Posterior cingulate gyrus (tissue), 11 donors: Measurements from ENCODE around the gene CTSG.
"Not testable (repeated sequence)": the region's sequence is repeated elsewhere in the genome, so short reads cannot be mapped to it uniquely, and the experiment has no call there.

ENCODE experiments used
- DNase-seq, 10 donors: peaks; one replicate each; pipeline versions ENCODE4 v3.0.0 to v3.0.0-alpha.2; 2020 to 2021; ENCODE audit warnings: mixed read lengths in 3 of 10
- intact Hi-C: fragments of 100-400 bp; cut with DNase I; formaldehyde crosslinking; loops from one replicate; pipeline ENCODE4 v1.15.1; 2023

Gene CTSG

GRCh38 chr14:24576182-24576581 lies at the start of gene CTSG:
TSS of gene CTSG (minus strand) at chr14:24576250. CDS start at chr14:24576223, 27 bp downstream.
- intact Hi-C loops, result no loop called here
- DNase-seq, result no peak

- intact Hi-C loops, result no loop called here
- no peak for DNase-seq
These were observed 37.7 kb upstream of the CTSG start for GRCh38 chr14:24613747-24614146.

- DNase-seq, result no peak
- intact Hi-C loops, result no loop called here
These were observed 37.2 kb upstream of the CTSG start for GRCh38 chr14:24613241-24613640.

GRCh38 chr14:24612196-24612595 lies 36.1 kb upstream of the CTSG start:
- intact Hi-C loops, result no loop called here
- DNase-seq, result no peak

GRCh38 chr14:24609655-24610344 lies 33.8 kb upstream of the CTSG start, which contains the start of gene GZMH:
TSS of gene GZMH (minus strand) at chr14:24609685. CDS start at chr14:24609613, 72 bp downstream.
- intact Hi-C loops, result no loop called here

GRCh38 chr14:24607635-24608514 lies 31.8 kb upstream of the CTSG start:
- DNase-seq, result no peak
- intact Hi-C loops, result no loop called here

More at GRCh38 chr14:24609655-24610344, 33.8 kb upstream of the CTSG start, which contains the start of gene GZMH:
- DNase-seq, result no peak

GRCh38 chr14:24607081-24607480 lies 31.0 kb upstream of the CTSG start:
- no peak for DNase-seq
- intact Hi-C loops, result no loop called here

GRCh38 chr14:24606297-24606696 lies 30.2 kb upstream of the CTSG start:
- DNase-seq, result no peak
- intact Hi-C loops, result no loop called here

GRCh38 chr14:24605435-24606190 lies 29.6 kb upstream of the CTSG start:
- peak in 1 of 10 donors; percentile 63 for DNase-seq
- intact Hi-C loops, result no loop called here

- no peak for DNase-seq
- intact Hi-C loops, result no loop called here
These were observed 21.4 kb upstream of the CTSG start for GRCh38 chr14:24597403-24597802.

- peak in 1 of 10 donors; percentile 20 for DNase-seq
- intact Hi-C loops, result no loop called here
These were observed 19.2 kb upstream of the CTSG start for GRCh38 chr14:24595073-24595808.

- DNase-seq, intact Hi-C loops: not testable (repeated sequence)
These were observed 15.0 kb upstream of the CTSG start for GRCh38 chr14:24591004-24591403.

- DNase-seq, intact Hi-C loops: not testable (repeated sequence)
These were observed 8.4 kb upstream of the CTSG start for GRCh38 chr14:24584402-24584801.

- intact Hi-C loops, result no loop called here
These were observed 2.5 kb upstream of the CTSG start for GRCh38 chr14:24578558-24578957.

GRCh38 chr14:24576771-24577170 lies 721 bp upstream of the CTSG start:
- intact Hi-C loops, result no loop called here
- DNase-seq, result no peak

More at GRCh38 chr14:24578558-24578957, 2.5 kb upstream of the CTSG start:
- DNase-seq, result no peak

- intact Hi-C loops, result no loop called here
- DNase-seq, result peak in 1 of 10 donors; percentile 61
These were observed 1.8 kb downstream of the CTSG start for GRCh38 chr14:24574206-24574774.

GRCh38 chr14:24566318-24566717 lies 9.7 kb downstream of the CTSG start:
- intact Hi-C loops, result no loop called here
- no peak for DNase-seq

- intact Hi-C loops, result no loop called here
- no peak for DNase-seq
These were observed 10.3 kb downstream of the CTSG start for GRCh38 chr14:24565766-24566165.

- intact Hi-C loops, result no loop called here
These were observed 12.5 kb downstream of the CTSG start for GRCh38 chr14:24563505-24563904.

GRCh38 chr14:24556756-24557155 lies 19.3 kb downstream of the CTSG start:
- intact Hi-C loops, result no loop called here

More at GRCh38 chr14:24563505-24563904, 12.5 kb downstream of the CTSG start:
- DNase-seq, result no peak

More at GRCh38 chr14:24556756-24557155, 19.3 kb downstream of the CTSG start:
- no peak for DNase-seq
